Dedifferentiated amniotic fluid mesenchymal stem cell (primary cell): ENCODE results near the gene PRR33.
A peak's percentile ranks its signal among the peaks of the same experiment; 100 is the strongest.
"Not testable (repeated sequence)": the region's sequence is repeated elsewhere in the genome, so short reads cannot be mapped to it uniquely, and the experiment has no call there.

Experiments
- DNase-seq: peaks from one replicate; pipeline ENCODE4 v3.0.0-alpha.2; 2016; ENCODE audit errors: extremely low spot score

Gene PRR33

GRCh38 chr11:1889224-1889930, 2.3 kb downstream of the PRR33 start:
- DNase-seq, result no peak

GRCh38 chr11:1888811-1889210, 2.9 kb downstream of the PRR33 start:
- DNase-seq, result no peak

GRCh38 chr11:1888347-1888753, 3.3 kb downstream of the PRR33 start:
- no peak for DNase-seq

GRCh38 chr11:1887451-1888346, 4.0 kb downstream of the PRR33 start:
- DNase-seq, result no peak

- DNase-seq, result not testable (repeated sequence)
These were observed 5.1 kb downstream of the PRR33 start for GRCh38 chr11:1886551-1886950.

- DNase-seq, result no peak
These were observed 7.4 kb downstream of the PRR33 start for GRCh38 chr11:1884303-1884700.

GRCh38 chr11:1883346-1884302, 8.1 kb downstream of the PRR33 start:
- no peak for DNase-seq

GRCh38 chr11:1882265-1883238, 9.1 kb downstream of the PRR33 start:
- peak; percentile 58 for DNase-seq

GRCh38 chr11:1881442-1882264, 10.0 kb downstream of the PRR33 start:
- DNase-seq, result no peak

GRCh38 chr11:1880746-1881441, 10.8 kb downstream of the PRR33 start:
- DNase-seq, result no peak

GRCh38 chr11:1879941-1880720, 11.6 kb downstream of the PRR33 start:
- no peak for DNase-seq

GRCh38 chr11:1879342-1879940, 12.3 kb downstream of the PRR33 start:
- DNase-seq, result no peak

GRCh38 chr11:1878137-1879031, 13.3 kb downstream of the PRR33 start:
- no peak for DNase-seq

GRCh38 chr11:1877211-1878136, 14.2 kb downstream of the PRR33 start:
- no peak for DNase-seq

- no peak for DNase-seq
These were observed 15.2 kb downstream of the PRR33 start for GRCh38 chr11:1876361-1877063.
